Skeletal muscle tissue (tissue), 4 donors: ENCODE data around the gene FN3K. TPM values are rescaled to one million over a fixed set of nuclear protein-coding genes. Genes with fewer than 3 reads are reported as not detected.

ENCODE experiments used
- H3K27ac ChIP-seq: one replicate; pipeline ENCODE4 v1.7.0; 2013; ENCODE audit warnings: mild to moderate bottlenecking, low read depth, low read length, inconsistent platforms
- H3K27me3 ChIP-seq, 3 donors: one replicate each; pipeline ENCODE4 v1.7.0; 2013; ENCODE audit warnings: low read length in 3 of 3; ENCODE audit not compliant: control insufficient read depth in 3 of 3, insufficient read depth in 3 of 3
- H3K36me3 ChIP-seq, 3 donors: one replicate each; pipeline ENCODE4 v1.7.0; 2013; ENCODE audit warnings: low read length in 3 of 3; ENCODE audit not compliant: control insufficient read depth in 3 of 3, insufficient read depth in 3 of 3
- H3K4me1 ChIP-seq, 3 donors: one replicate each; pipeline ENCODE4 v1.7.0; 2013; ENCODE audit warnings: low read length in 3 of 3, mild to moderate bottlenecking in 3 of 3; ENCODE audit not compliant: control insufficient read depth in 3 of 3, insufficient read depth in 3 of 3
- H3K4me3 ChIP-seq, 3 donors: one replicate each; pipeline ENCODE4 v1.7.0; 2013; ENCODE audit warnings: low read length in 3 of 3
- H3K9ac ChIP-seq, 3 donors: one replicate each; pipeline ENCODE4 v1.7.0; 2013; ENCODE audit warnings: low read length in 3 of 3, mild to moderate bottlenecking in 3 of 3, moderate library complexity in 2 of 3, low read depth in 1 of 3
- H3K9me3 ChIP-seq, 3 donors: one replicate each; pipeline ENCODE4 v1.7.0; 2013; ENCODE audit warnings: low read length in 3 of 3; ENCODE audit not compliant: control insufficient read depth in 3 of 3
- total RNA-seq: library from RNA; depleted of rRNA; stranded (reverse); fragments of >200 nt; gene quantifications from one replicate; pipeline ENCODE4 v1.2.3, GENCODE V29; 2014
- donor health status: Osteomylitis.

Gene FN3K
- total RNA-seq, 1 donor from 2014 or later: 4.7 TPM

- no peak overlapping the region for H3K9ac ChIP-seq
- peaks cover 9 to 10% (median 10%) of the 10 kb centered on the region in 3 donors for H3K4me1 ChIP-seq
- H3K4me3 ChIP-seq: no peak overlapping the region
- H3K27ac ChIP-seq: no peak overlapping the region
- H3K36me3 ChIP-seq: no peaks in the 10 kb centered on the region
- H3K9me3 ChIP-seq: no peaks in the 10 kb centered on the region
- no peaks in the 10 kb centered on the region for H3K27me3 ChIP-seq
Observed at GRCh38 chr17:82702231-82702927, 33.0 kb upstream of the FN3K start.

- no peak overlapping the region for H3K4me3 ChIP-seq
- no peak overlapping the region for H3K27ac ChIP-seq
- H3K9me3 ChIP-seq: no peaks in the 10 kb centered on the region
- no peak overlapping the region for H3K9ac ChIP-seq
- no peaks in the 10 kb centered on the region for H3K27me3 ChIP-seq
- peaks cover 8 to 12% (median 10%) of the 10 kb centered on the region in 3 donors for H3K4me1 ChIP-seq
- no peaks in the 10 kb centered on the region for H3K36me3 ChIP-seq
Observed at GRCh38 chr17:82703036-82703745, 32.2 kb upstream of the FN3K start.

GRCh38 chr17:82703935-82704865 is 31.2 kb upstream of the FN3K start:
- Histone ChIP-seq H3K36me3 (no peaks in the 10 kb centered on the region), H3K9me3 (no peaks in the 10 kb centered on the region), H3K9ac (no peak overlapping the region), H3K4me1 (peaks cover 6 to 9% (median 9%) of the 10 kb centered on the region in 3 donors), H3K4me3 (no peak overlapping the region), H3K27me3 (no peaks in the 10 kb centered on the region), H3K27ac (no peak overlapping the region)

GRCh38 chr17:82704886-82705285 is 30.5 kb upstream of the FN3K start:
- H3K4me3 ChIP-seq: no peak overlapping the region
- H3K27me3 ChIP-seq: no peaks in the 10 kb centered on the region
- H3K36me3 ChIP-seq: no peaks in the 10 kb centered on the region
- H3K9me3 ChIP-seq: no peaks in the 10 kb centered on the region
- H3K9ac ChIP-seq: no peak overlapping the region
- H3K4me1 ChIP-seq: peaks cover 0 to 4% (median 3%) of the 10 kb centered on the region in 3 donors
- no peak overlapping the region for H3K27ac ChIP-seq

GRCh38 chr17:82705756-82706155 is 29.7 kb upstream of the FN3K start:
- no peak overlapping the region for H3K4me3 ChIP-seq
- peaks cover 0 to 9% (median 7%) of the 10 kb centered on the region in 3 donors for H3K4me1 ChIP-seq
- H3K9me3 ChIP-seq: no peaks in the 10 kb centered on the region
- H3K9ac ChIP-seq: no peak overlapping the region
- H3K27me3 ChIP-seq: peaks cover 0 to 6% (median 0%) of the 10 kb centered on the region in 3 donors
- H3K27ac ChIP-seq: no peak overlapping the region
- no peaks in the 10 kb centered on the region for H3K36me3 ChIP-seq

- H3K4me1 ChIP-seq: peaks cover 0 to 27% (median 17%) of the 10 kb centered on the region in 3 donors
- no peaks in the 10 kb centered on the region for H3K36me3 ChIP-seq
- H3K27ac ChIP-seq: no peak overlapping the region
- no peak overlapping the region for H3K9ac ChIP-seq
- no peak overlapping the region for H3K4me3 ChIP-seq
- no peaks in the 10 kb centered on the region for H3K9me3 ChIP-seq
- H3K27me3 ChIP-seq: peaks cover 0 to 6% (median 3%) of the 10 kb centered on the region in 3 donors
Observed at GRCh38 chr17:82709024-82709675, 26.3 kb upstream of the FN3K start.

GRCh38 chr17:82709676-82710498 is 25.5 kb upstream of the FN3K start:
- H3K9ac ChIP-seq: peak overlapping the region in 1 of 3 donors; percentile 25
- no peak overlapping the region for H3K4me3 ChIP-seq
- peaks cover 0 to 6% (median 3%) of the 10 kb centered on the region in 3 donors for H3K27me3 ChIP-seq
- H3K9me3 ChIP-seq: no peaks in the 10 kb centered on the region
- no peaks in the 10 kb centered on the region for H3K36me3 ChIP-seq
- H3K4me1 ChIP-seq: peaks cover 0 to 27% (median 17%) of the 10 kb centered on the region in 3 donors
- no peak overlapping the region for H3K27ac ChIP-seq

GRCh38 chr17:82710499-82711232 is 24.7 kb upstream of the FN3K start:
- peaks cover 2 to 27% (median 17%) of the 10 kb centered on the region in 3 donors for H3K4me1 ChIP-seq
- no peaks in the 10 kb centered on the region for H3K36me3 ChIP-seq
- peak overlapping the region in 2 of 3 donors; percentile 2 to 25 for H3K9ac ChIP-seq
- H3K9me3 ChIP-seq: no peaks in the 10 kb centered on the region
- H3K27ac ChIP-seq: no peak overlapping the region
- no peak overlapping the region for H3K4me3 ChIP-seq
- H3K27me3 ChIP-seq: peaks cover 0 to 6% (median 3%) of the 10 kb centered on the region in 3 donors
